ENCODE results near the gene METTL26.

GRCh38 chr16:676913-677312, 40.8 kb upstream of the METTL26 start:
- TF ChIP-seq CTCF (IDR thresholded peaks at IDR 0.05; ENCODE audit: insufficient read depth, low read length, poor library complexity, severe bottlenecking) = no peak
- no peak for TF ChIP-seq EZH2phosphoT487 (conservative IDR thresholded peaks at IDR 0.05; ENCODE audit: low read length)
